Glomerular endothelial cell (primary cell): ENCODE data around the gene SPATS2. TPM values are rescaled to one million over a fixed set of nuclear protein-coding genes. Genes with fewer than 3 reads are reported as not detected.
"Not testable (repeated sequence)": the region's sequence is repeated elsewhere in the genome, so short reads cannot be mapped to it uniquely, and the experiment has no call there.

ENCODE experiments used
- DNase-seq: peaks from one replicate; pipeline ENCODE4 v3.0.0-alpha.2; 2011; ENCODE audit warnings: low read depth, low spot score; ENCODE audit errors: extremely low read depth
- total RNA-seq: library from RNA; depleted of rRNA; stranded (reverse); fragments of >200 nt; gene quantifications from 2 replicates; pipeline ENCODE4 v1.2.3, GENCODE V29; 2015

SPATS2 gene
- total RNA-seq, 1 donor from 2014 or later: 45.2 TPM

GRCh38 chr12:49403971-49404450 lies 36.7 kb downstream of the SPATS2 start:
- DNase-seq: no peak

DNA sequence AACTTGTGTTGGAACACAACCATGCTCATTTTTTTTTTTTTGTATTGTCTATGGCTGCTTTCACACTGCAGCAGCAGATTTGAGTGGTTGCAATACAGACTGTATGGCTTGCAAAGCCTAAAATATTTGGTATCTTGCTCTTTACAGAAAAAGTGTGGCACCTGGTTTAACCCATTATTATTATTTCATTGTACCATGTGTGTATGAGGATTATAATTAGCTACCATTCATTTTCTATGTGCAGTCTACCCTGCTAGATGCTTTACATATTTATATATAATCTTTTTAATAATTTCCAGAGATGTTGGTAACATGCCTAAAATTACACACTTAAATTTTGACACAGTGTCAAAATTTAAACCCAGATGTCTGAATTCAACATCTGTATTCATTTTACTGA lies 37.7 kb downstream of the SPATS2 start:
- DNase-seq: no peak

DNA sequence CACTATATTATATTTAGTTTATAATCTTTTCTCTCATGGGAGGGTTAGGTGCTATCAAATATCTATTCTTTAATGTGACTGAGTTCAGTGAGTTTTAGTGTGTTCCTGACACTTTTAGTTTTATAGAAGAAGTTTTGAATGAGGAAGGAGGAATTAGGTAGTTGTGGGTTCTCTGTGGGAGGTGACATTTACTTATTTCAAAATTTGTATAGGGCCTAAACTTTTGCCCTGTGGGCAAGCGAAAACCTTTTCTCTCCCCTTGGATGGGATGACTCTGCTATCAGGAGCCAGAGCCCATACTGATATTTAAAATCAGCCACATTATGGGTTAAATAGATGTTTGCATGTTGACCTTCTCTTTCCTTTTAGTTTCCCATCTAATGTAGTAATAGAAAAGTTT lies 43.6 kb downstream of the SPATS2 start:
- DNase-seq: no peak

GRCh38 chr12:49413010-49413409 lies 45.7 kb downstream of the SPATS2 start:
- no peak for DNase-seq

DNA sequence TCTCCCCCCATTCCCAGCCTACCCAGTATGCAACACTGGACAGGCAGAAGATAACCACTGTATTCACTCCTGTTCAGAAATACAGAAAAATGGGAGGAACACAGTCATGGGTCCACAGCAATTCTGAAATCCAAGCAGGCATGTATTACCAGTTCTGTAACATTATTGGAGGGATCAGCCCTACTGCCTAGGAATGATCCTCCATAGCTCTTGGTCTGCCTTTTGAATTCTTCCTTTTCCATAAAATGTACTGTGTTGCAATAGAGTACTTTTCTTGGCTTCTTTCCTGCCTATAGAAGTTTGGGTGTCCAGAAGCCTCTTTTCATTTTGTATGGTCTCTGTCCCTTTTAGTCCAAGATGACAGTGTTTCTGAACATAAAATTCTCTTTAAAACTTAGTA lies 46.5 kb downstream of the SPATS2 start:
- DNase-seq: no peak

DNA sequence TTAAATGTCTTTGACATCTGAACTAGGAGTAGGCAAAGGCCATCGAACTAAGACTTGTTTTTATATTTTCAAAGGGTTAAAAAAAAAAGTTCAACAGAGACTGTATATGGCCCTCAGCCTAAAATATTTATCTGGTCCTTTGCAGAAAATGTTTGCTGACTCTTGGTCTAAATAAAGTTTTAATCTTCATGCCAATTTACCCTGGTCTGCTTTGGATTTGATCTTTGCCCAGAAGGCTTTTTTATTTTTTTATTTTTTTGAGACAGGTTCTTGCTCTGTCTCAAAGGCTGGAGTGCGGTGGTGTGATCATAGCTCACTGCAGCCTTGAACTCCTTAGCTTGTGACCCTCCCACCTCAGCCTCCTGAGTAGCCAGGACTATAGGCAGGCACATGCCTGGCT lies 47.1 kb downstream of the SPATS2 start:
- no peak for DNase-seq

- DNase-seq: no peak
These were observed 48.3 kb downstream of the SPATS2 start for GRCh38 chr12:49415521-49415970.

- DNase-seq: no peak
These were observed 49.6 kb downstream of the SPATS2 start for GRCh38 chr12:49416892-49417291.

GRCh38 chr12:49417558-49417957 lies 50.3 kb downstream of the SPATS2 start:
- no peak for DNase-seq

- no peak for DNase-seq
These were observed 53.3 kb downstream of the SPATS2 start for GRCh38 chr12:49420556-49420955.

DNA sequence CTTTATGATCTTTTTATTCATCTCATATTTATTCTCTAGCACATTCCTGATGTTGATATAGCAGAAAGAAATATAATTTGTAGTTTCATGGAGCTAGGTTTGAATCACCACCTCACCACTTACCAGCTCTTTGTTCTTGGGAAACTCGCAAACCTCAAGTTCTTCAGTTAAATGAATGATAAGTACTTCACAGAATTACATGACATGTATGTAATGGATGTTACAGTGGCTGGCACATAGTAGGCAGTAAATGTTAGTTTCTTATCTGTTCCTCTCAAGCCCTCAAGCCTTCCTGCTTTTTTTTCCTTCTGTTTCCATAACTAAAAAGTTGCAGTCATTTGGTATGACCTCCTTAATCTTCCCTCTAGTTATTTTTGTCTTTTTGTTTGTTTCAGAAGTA lies 54.9 kb downstream of the SPATS2 start:
- DNase-seq: no peak

GRCh38 chr12:49428793-49429192 lies 61.5 kb downstream of the SPATS2 start:
- no peak for DNase-seq

DNA sequence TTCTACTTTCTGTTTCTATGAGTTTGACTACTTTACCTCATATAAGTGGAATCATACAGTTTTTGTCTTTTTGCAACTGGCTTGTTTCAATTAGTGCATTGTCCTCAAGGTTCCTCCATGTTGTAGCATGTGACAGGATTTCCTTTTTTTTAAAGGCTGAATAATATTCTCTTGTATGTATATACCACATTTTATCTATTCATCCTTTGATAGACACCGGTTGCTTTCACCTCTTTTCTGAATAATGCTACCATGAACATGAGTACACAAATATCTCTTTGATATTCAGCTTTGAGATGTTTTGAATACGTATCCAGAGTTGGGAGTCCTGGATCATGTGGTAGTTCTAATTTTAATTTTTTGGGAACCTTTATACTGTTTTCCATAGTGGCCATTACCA lies 65.4 kb downstream of the SPATS2 start:
- no peak for DNase-seq

DNA sequence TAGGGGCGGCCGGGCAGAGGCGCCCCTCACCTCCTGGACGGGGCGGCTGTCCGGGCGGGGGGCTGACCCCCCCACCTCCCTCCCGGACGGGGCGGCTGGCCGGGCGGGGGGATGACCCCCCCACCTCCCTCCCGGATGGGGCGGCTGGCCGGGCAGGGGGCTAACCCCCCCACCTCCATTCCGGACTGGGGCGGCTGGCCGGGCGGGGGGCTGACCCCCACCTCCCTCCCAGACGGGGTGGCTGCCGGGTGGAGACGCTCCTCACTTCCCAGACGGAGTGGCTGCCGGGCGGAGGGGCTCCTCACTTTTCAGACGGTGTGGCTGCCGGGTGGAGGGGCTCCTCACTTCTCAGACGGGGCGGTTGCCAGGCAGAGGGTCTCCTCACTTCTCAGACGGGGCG lies 69.5 kb downstream of the SPATS2 start:
- DNase-seq: not testable (repeated sequence)

DNA sequence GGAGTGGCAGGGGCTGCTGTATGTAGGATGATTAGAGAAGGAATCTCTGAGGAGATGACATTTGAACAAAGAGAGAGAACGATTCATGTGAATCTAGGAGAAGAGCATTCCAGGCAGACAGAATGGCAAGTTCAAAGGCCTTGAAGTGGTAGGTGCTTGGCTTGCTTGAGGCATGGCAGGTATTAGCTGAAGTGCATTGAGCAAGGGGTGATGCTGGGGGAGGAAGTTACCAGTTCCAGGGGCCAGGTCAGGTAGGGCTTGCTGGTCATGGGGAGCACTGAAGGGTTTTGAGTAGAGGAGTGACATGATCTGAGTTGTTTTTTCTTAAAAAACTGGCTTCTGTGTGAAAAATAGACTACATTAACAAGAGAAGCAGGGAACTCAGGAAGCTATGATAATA lies 71.8 kb downstream of the SPATS2 start:
- DNase-seq: no peak

DNA sequence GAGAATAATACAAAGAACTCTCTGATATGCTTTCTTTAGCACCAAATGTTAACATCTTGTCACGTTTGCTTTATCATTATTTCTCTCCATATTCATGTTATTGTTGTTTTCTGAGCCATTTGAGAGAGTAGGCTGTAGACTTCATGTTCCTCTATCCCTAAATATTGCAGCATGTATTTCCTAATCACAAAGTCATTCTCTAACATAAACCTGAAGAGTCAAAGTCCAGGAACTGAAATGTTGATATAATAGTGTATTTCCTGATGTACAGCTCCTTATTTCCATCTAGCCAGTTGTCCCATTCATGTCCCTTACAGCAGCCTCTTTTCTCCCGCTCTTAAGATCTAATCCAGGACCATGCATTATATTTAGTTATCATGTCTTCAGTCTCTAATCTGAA lies 72.8 kb downstream of the SPATS2 start:
- no peak for DNase-seq

GRCh38 chr12:49442915-49443314 lies 75.7 kb downstream of the SPATS2 start:
- DNase-seq: no peak

DNA sequence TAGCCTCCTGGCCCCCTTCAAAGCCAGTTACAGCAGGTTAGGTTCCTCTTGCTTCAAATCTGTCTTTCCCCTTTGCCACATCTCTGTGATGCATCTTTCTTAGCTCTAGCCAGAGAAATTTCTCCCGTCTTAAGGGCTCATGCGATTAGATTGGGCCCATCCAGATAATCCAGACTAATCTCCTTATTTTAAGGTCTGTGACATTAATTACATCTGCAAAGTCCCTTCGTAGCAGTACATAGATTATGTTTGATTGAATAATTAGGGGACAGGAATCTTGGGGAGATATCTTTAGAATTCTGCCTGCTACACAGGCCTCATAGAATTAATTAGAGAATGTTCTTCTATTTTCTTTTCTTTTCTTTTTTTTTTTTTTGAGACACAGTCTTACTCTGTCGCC lies 79.3 kb downstream of the SPATS2 start:
- DNase-seq: no peak

DNA sequence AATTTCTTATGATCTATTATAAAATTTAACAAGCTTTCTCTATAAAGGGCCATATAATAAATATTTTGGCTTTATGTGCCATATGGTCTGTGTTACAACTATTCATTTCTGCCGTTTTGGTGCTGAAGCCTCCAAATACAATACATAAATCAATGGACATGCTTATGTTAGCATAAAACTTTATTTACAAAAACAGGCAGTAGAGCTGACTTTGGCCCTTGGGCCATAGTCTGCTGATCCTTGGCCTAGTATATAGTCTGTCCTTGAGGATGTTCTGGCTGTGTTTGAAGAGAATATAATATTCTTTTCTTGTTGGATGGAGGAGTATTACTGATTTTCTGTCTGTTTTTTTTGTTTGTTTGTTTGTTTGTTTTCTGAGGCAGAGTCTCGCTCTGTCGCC lies 81.6 kb downstream of the SPATS2 start:
- DNase-seq: no peak

- DNase-seq: no peak
These were observed 84.4 kb downstream of the SPATS2 start for GRCh38 chr12:49451468-49452259.

GRCh38 chr12:49455501-49455900 lies 88.2 kb downstream of the SPATS2 start:
- DNase-seq: no peak

DNA sequence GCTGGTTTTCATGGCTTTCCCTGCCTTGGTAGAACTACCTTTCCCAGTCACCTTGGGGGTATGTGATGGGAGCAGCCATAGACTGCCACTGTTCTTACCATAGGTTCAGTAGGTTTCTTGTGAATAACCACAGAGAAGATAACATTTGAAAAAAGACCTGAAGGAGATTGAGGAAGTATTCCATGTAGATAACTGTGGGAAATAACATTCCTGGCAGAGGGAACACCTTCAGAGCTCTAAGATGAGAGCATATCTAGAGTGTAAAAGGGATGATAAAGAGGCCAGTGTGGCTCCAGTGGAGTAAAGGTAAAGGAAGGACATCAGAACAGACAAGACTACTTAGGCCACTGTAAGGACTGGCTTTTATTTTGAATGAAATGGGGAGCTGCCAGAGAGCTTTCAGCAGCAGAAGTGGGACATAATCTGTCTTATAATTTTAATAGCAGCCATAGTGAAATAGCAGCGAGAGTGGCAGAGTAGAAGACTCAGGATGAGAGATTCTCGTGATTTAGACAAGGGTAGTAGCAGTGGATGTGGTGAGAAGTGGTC lies 88.9 kb downstream of the SPATS2 start:
- DNase-seq: no peak
